IMR-90 (cell line): ENCODE results near the gene SAT2. TPM values are rescaled to one million over a fixed set of nuclear protein-coding genes. Genes with fewer than 3 reads are reported as not detected.
A peak's percentile ranks its signal among the peaks of the same experiment; 100 is the strongest.

ENCODE experiments used
- CEBPB ChIP-seq: IDR thresholded peaks from 2 replicates; pipeline ENCODE4 v1.6.1; 2012; ENCODE audit warnings: low read depth, low read length, improper control_type of control experiment
- CHD1 ChIP-seq: IDR thresholded peaks from 2 replicates; pipeline ENCODE4 v1.6.1; 2012; ENCODE audit warnings: low read depth, low read length, improper control_type of control experiment
- RFX5 ChIP-seq: IDR thresholded peaks from 2 replicates; pipeline ENCODE4 v1.8.0; 2012; ENCODE audit warnings: low read depth, mild to moderate bottlenecking, low read length, moderate library complexity
- SMC3 ChIP-seq: fragments of 150-350 bp; IDR thresholded peaks from 2 replicates; pipeline ENCODE4 v1.6.1; 2016; ENCODE audit warnings: low read depth, mild to moderate bottlenecking, antibody characterized with exemption, low read length, moderate library complexity
- polyA plus RNA-seq, 3 experiments: library from polyadenylated mRNA; depleted of rRNA; stranded (reverse); fragments of >200 nt; gene quantifications; 2 replicates each; pipeline ENCODE4 v1.2.3, GENCODE V29; 2012; ENCODE audit warnings: low replicate concordance in 1 of 3
- total RNA-seq: library from RNA; depleted of rRNA; stranded (reverse); fragments of >200 nt; gene quantifications from 2 replicates; pipeline ENCODE4 v1.2.3, GENCODE V29; 2012

SAT2 gene
- total and polyA plus RNA-seq, 2 of the 4 experiments (the other 2 are of a cell fraction): 20.4 to 45.9 TPM

- TF ChIP-seq CEBPB: peak; percentile 46
- no peak for TF ChIP-seq CHD1
- TF ChIP-seq RFX5: peak; percentile 43; the same call in 1 of the 2 replicates
- 0 out of 2 replicates have a peak, but pooled peaks have one; percentile 5 for TF ChIP-seq SMC3
These were observed 13.0 kb downstream of the SAT2 start, which contains the start of gene FXR2 (continued) for GRCh38 chr17:7614425-7615264.
